Stimulated activated CD8-positive, alpha-beta memory T cell treated with anti-CD3 and anti-CD28 coated beads, Interleukin-7, amount 100 ng/mL, for 1 hour (primary cell): ENCODE measurements around the gene MED12L.
"Not testable (repeated sequence)": the region's sequence is repeated elsewhere in the genome, so short reads cannot be mapped to it uniquely, and the experiment has no call there.

Experiments used
- DNase-seq, 2 donors: peaks; one replicate each; pipeline ENCODE4 v3.0.0-alpha.2; 2020; ENCODE audit warnings: low read depth in 2 of 2

The MED12L gene

DNA sequence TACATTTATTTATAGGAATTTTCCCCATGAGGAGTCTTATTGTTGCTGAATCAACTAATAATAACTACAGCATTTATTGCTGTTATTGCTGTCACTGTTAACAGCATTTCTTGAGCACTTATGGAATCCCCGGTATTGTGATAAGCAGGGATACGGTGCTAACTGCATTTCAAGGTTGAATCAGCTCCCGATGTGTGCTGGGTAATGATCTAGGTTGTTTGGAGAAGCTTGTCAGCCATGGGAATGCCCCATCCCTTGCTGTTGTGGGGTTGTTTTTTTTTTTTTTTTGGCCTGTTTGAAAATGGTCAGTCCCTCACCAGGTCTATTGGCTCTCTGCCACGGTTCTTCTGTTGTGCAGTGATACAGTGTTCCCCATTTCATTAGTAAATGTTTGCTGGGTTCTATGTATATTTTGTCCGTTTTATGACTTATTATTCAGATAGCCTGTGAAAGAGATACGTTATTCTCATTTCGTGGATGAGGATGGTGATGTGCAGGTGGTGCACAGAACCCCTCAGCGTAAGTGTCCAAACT lies 48.5 kb downstream of the MED12L start:
- DNase-seq: no peak

DNA sequence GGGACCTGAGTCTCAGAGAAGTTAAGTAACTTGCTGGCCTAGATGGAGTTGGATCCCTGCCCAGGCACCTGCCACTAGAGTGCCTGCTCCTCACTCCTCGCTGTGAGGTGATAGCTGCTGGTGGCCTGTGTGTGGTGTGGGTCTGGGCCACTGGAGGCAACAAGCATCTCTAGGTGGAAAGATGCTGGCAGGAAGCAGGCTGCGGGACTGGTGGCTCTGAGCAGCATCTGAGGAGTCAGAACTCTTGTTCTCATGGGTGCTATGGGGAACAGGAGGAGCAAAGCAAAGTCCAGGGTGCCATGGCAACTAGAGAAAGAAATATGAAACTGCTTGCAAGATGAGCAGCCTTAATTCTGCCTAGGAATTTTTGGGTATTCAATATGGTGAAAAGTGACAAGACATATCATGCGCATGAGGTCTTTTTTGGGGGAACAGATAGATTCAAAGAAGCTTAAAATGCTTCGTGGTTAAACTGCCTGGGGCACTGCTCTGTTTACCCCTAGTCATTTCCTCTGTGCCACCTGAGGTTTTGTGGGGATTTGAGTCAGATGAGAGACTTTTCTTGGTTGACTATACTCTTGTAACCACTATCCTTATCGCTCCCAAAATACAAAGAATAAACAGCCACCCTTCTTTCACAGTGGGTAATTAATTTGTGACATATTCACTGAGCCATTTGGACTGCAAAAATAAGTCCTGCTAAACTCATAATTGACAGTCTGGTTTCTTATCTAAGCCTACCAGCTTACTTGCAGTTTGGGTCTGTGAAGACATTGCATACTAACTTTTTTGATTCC lies 50.3 kb downstream of the MED12L start:
- peak in 1 of 2 donors; percentile 9 for DNase-seq

DNA sequence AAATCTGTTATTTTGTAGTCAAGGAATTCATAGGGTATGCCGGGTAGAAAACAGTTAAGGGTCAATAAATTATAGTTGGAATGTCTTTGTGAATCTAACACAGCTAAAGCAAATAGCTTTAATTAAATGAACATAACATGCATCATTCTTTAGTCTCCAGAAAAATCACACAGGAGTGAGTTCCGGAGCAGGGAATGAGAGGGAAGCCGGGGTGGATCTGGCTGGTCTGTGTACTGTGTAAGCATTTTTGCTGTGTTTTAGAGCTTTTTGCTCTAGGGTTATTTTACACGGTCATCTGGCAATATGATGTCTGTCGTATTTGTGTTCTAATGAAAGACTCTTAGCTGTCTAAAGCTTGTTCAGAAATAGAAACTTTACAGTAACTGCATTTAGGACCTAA lies 57.5 kb downstream of the MED12L start:
- DNase-seq: no peak

DNA sequence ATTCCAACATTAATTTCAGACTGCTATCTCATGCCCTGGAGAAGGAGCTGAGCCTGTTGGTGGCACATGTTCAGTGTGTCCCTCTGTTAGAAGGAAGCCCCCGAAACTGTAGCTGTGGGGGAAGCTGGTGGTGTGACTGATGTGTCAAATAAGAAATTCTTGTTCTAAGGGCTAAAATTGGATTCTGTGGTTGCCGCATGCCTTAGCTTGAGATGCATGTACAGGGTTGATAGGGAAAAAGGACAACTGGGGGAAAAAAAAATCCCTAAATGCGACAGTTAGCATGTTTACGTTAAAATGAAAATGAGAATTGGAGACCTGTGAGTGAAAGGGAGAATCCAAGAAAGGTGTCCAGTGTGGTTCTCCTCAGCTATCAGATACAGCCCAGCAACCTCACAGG lies 58.6 kb downstream of the MED12L start:
- DNase-seq: no peak

DNA sequence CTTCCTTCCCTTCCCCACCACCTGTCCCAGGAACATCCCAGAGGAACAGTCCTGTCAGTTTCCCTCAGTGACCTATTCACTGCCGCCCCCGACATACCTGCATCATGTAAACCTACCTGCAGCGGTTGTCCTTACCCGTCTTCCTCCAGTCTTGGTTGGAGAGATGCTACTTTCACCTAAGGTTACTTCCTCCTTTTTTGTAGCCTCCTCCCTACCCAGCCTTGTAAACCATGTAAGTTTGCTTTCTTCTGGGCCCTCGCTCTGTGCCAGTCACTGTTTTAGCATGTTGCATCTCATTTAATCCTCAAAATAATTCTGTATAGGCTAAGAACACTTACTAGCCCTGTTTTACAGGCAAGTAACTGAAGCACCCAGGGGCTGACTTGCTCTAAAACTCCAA lies 59.3 kb downstream of the MED12L start:
- DNase-seq: no peak

DNA sequence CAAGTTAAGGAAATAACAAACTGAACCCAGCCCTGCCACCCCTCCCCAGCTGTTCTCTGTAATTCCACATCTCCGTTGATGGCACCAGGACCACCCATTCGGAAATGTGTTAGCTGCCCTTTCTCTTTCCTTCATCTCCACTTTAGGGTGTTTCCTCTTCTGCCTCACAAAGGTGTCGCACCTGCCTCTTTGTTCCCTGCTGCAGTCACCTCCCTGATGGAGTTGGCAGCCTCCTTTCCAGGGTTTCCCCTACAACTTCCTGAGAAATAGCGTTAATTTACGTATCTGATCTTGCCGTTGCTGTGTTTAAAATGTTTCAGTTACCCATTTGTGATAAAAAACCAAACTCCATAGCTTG lies 60.2 kb downstream of the MED12L start:
- no peak for DNase-seq

DNA sequence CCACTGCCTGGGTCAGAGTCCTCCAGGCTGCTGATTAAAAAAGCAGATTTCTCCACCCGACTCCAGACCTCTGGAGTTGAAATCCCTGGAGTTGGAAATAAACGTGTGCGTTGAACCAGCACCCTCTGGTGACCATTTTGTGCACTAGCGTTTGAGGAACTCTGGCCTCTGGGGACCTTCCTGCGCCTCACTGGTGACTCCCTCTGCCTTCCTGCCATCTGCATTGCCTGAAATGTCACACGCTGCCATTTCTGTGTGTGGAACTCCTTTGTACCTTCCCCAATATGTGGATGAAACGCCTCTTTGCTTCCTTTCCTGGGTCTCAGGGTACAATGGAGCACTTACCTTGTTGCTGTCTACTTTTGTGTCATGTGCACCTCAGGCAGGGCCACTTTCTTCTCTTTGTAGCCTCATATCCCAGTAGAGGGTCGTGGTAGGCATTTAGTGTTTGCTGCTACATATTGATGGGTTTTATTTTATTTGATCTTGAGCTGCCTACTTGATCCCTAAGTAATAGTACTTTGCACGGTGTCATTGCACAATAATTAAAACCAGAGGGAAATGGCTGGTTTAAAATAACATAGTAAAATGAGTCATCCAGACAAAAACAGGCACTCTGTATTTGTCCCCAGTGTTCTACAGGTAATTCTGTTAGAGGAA lies 60.7 kb downstream of the MED12L start:
- DNase-seq: peak in 1 of 2 donors; percentile 7

DNA sequence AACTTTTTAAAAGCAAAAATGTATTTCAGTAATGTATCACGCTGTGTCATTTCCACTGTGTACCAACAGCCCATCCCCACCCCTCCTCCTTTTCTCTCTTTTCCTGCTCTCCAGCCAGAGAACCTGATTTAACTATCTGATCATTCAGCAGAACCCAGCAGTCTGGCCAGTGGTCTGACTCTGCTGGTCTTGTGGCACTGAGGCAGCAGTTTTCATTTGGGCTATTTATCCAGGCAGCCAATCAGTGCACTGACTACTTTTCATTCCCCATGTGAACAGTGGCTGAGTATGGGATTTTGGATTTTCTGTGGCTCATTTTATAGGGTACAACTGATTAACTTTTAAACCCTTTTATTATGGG lies 61.2 kb downstream of the MED12L start:
- DNase-seq: no peak

DNA sequence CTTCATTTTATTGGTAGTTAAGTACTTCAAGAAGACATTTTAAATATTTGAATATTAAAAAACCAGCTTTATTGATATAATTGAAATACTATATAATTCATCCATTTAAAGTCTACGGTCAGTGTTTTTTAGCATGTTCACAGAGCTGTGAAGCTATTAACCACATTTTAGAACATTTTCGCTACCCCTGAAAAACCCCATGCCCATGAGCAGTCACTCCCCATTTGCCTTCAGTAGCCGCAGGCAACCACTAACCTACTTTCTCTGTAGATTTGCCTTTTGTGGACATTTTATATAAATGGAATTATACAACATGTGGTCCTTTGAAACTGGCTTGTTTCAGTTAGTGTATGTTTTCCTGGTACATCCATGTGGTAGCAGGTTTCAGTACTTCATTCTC lies 61.8 kb downstream of the MED12L start:
- no peak for DNase-seq

DNA sequence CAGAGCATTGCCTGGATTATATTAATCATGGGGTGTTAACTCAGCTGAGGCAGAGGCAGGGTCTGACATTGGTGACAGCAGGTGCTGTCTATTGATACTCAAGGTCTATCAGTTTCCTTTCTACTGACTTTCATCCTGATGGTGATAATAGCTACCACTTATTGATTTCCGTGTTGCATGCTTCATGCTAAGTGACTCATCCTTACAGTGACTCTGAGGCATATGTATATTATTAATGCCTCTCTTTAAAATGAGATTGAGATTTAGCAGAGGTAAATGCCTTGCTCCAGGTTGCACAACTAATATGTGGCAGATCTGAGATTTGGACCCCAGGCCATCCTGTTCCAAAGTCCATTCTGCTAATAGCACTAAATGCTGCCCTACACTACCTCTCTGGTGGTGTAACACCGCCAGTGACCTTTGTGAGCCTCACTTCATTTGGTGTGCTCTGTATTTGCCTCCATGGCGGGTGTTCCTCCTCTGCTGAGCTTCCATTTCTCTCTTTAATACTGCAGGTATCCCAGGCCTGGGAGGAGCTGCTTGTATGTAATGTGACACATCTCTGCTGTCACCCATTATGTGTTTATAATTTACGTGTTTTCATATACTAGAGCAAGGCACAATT lies 67.1 kb downstream of the MED12L start:
- no peak for DNase-seq

DNA sequence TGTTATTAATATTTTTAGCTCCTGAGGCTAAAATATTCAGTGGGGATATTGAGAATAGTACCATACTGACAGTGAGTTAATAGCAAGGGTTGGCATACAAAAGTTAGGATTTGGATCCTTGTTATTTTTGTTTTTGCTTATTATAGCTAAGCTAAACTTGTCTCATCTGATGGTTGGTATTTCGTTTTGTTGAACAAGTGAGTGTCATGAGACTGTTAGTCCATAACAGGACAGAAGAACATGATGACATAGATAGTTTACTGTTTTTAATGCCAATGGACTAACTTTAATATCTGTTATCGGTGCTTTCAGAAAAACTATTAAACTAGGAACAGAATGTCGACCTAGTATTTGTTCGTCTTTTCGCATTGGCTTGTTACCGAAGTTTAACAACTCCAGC lies 69.1 kb downstream of the MED12L start:
- no peak for DNase-seq

DNA sequence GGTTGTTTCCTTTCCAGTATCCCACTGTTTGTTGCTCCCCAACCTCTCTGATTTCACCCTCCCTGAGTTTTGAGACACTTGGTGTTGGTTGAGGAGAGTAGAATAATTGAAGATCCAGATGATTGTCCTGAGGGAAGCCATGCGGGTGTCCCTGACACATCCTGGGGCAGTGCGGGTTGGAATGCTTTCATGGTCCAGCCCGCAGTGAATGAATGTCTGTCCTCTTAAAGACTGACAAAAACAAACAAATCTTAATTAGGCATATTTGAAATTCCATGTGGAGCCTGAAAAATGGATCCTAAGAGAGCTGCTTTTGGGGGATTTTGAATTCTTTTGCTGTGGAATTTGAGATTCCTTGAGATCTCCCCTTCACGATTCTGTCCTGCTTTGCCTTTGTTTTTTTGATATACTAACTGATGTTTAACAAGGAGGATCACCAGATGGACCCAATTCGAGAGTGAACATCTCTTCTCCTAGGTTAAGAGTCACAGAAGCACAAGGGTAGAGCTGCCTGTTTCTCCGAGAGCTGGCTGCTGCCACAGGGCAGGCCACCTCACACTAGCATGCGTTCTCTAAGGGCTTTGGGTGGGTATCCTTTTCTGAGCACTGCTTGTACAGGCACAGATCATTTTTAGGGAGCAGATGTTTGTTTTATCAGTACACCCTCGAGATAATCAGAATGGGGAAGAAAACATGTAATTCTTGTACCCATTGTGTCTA lies 70.1 kb downstream of the MED12L start:
- no peak for DNase-seq

DNA sequence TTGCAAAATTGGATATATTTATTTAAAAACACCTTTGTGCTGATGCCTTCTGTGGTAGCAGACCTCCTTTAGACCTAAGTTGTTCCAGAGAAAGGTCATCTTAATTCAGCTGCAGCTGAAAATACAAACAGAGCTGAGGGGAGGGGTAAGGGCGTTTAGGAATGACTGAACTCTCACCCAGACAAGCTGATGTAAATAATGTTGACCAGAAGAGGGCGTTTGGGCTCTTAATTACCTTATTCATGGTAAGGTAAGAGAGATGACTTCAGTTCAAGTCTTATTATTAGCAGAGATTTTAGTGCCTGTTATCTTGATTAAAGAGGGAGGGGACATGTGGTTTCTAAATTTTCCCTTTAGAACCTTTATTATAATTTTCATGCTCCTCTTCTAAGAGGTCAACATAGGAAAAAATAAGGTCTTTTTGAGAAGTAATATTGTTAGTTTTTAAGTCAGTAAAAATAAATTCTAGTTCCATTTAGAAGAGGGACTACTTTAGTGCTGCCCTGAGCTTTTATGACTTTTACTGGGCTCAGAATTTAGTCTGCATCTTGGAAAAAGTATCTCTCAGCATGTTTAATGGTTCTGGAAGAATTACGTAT lies 71.3 kb downstream of the MED12L start:
- DNase-seq: no peak

DNA sequence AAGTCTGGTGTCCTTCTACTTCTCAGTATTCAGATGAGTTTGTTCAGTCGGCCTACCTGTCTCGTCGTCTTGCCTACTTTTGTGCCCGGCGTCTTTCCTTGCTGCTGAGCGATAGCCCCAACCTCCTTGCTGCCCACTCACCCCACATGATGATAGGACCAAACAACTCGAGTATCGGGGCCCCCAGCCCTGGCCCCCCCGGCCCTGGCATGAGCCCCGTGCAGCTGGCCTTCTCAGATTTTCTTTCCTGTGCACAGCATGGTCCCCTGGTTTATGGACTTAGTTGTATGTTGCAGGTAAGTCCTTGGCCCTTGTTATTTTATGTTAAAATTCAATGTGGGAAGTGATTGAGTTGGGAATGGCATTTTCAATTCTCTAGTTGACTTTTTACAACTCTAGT lies 74.3 kb downstream of the MED12L start:
- DNase-seq: no peak

DNA sequence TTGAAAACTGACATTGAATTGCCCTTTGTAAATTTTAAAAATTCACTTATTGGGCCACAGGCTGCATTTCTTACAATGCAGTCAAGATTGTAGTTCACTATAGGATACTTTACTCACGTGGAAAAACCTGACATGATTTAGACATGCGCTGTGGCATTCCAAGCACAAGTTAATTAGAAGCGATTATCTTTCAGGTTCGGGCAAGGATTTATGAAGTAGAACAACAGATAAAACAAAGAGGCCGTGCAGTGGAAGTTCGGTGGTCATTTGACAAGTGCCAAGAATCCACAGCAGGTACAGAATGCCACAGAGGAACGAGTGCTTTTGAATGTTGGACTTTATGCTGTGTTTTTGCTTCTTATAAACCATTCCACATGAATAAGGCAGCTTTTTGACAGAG lies 79.8 kb downstream of the MED12L start:
- DNase-seq: no peak

DNA sequence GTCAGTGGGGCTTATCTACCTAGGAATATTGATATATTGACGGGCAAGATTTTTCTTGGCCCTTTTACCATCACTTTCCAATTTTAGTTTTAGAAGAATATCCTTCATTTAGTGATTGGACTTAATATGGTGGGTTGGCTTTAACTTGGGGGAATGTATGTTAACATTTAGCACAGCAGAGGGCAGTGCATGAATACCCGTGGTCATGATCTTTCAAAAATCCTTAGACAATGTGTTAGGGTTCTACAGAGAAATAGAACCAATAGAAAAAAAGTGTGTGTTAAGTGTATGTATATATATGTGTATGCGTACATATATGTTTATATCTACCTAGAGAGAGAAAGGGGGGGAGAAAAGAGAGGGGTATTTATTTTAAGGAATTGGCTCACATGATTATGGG lies 80.7 kb downstream of the MED12L start:
- no peak for DNase-seq

DNA sequence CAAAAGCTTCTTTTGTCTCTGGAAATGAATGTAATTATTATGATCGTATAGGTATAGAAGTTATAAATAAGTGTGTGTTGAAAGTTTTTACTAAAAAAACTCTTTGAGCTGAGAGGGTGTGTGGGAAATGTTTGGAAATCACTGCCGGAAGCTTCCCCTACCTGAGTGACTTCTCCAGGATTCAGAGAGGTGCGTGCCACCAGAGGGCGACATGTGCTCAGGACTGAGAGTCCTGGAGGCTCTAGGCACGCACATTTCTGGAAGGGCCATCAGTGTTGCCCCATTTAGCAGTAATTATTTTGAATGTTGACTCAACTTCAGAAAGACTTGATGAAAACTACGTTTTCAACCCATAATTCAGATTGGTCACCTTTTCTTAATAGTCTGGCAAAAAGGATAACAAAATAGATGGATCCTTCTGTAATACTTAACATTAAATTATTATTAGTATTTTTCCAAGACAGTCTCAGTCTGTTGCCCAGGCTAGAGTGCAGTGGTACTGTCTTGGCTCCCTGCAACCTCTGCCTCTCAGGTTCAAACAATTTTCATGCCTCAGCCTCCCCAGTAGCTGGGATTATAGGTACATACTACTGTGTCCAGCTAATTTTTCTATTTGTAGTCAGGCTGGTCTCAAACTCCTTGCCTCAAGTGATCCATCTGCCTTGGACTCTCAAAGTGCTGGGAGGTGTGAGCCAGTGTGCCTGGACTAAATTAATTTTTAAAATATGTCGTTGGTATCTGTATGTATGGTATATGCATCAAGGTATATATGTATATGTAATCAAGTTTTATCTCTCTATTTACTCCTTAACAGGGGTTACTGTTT lies 83.0 kb downstream of the MED12L start:
- DNase-seq: peak; percentile 48 to 80

DNA sequence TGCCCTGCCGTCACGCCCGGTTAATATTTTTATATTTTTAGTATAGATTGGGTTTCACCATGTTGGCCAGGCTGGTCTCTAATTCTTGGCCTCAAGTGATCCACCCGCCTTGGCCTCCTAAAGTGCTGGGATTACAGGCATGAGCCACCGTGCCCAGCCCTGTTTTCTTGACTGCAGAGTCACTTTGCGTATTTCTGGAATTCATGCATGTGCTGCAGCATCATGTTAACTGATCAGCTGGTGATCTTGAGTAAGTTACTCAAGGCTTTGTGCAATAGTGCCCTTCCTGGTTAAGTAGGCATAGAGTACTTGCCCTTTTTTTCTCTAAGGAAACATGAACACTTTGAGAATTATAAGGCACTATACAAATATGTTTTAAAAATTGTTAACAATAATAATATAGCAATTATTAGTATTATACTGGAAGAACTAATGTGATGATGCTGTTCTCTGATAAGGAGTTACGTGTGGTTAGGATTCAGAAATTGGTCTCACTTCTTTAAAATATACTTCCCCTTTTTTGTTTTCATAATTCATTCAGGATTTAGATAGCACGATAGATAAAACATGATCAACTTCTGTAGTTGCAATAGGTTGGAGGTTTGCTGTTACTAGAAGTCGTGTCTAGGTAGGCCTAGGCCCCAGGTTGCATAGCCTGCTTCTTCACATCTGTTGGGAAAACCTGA lies 83.9 kb downstream of the MED12L start:
- DNase-seq: no peak

DNA sequence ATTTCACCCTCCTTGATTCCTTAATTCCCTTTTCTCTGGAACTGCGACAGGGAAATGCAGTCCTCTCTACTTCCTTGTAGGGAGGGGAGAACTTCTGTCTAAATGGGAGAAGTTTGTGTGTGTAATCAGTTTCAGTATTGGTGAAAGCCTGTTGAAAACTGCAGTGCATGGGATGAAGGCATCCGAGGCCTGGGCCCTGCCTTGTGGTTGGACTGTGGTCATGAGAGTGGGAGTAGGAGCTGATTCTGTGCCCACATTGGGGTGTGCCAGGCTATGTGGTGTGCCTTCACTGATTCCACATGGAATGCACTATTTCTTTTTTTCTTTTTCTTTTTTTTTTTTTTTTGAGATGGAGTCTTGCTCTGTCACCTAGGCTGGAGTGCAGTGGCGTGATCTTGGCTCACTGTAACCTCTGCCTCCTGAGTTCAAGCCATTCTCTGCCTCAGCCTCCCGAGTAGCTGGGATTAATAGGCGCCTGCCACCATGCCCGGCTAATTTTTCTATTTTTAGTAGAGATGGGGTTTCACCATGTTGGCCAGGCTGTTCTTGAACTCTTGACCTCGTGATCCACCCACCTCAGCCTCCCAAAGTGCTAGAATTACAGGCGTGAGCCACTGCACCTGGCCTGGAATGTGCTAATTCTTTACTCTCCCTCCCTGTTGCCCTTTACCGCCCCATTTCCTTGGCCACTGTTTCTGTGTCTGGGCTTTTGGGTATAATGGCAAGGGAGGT lies 84.7 kb downstream of the MED12L start:
- not testable (repeated sequence) for DNase-seq
